DMS53 (cell line): ENCODE measurements around the gene TMPRSS11B.
"Not testable (repeated sequence)": the region's sequence is repeated elsewhere in the genome, so short reads cannot be mapped to it uniquely, and the experiment has no call there.

Experiments
- DNase-seq: peaks from one replicate; lab custom pipeline; 2025; lab: John Stamatoyannopoulos, UW

Gene TMPRSS11B

DNA sequence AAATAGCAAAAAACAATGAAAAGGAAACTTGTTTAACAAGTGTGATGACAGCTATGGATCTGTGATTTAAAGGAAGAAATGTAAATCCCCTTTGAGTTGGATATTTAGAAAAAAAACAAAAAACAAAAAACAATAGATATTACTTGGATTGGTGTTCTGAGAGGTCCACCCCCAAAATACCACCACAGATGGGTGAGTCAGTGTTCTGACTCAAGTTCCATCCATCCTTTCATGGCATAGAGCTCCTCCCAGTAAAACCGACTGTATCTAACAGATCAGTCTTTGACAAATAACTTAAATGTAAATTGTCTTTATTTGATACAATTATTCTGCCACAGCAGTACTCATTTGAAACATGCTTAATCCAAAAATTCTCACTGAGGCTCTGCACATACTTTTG is 27.4 kb downstream of the TMPRSS11B start:
- DNase-seq: no peak

DNA sequence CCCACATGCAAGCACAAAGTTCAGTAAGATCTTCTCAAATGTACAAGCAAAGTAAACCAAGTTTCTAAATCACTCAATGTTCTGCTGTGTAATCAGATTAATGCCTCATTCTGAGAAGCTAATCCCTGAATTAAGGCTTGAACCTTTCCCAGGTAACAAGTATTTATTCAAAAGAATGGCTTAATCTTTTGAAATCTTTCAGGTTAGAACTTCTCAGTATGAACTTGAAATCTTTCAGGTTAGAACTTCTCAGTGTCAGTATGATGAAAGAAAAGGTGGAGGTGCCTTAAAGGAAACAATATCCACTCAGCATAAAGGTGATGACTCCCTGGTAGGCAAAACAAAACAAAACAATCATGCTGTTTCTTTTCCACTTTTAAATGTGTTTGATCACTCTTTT is 29.0 kb downstream of the TMPRSS11B start:
- no peak for DNase-seq

DNA sequence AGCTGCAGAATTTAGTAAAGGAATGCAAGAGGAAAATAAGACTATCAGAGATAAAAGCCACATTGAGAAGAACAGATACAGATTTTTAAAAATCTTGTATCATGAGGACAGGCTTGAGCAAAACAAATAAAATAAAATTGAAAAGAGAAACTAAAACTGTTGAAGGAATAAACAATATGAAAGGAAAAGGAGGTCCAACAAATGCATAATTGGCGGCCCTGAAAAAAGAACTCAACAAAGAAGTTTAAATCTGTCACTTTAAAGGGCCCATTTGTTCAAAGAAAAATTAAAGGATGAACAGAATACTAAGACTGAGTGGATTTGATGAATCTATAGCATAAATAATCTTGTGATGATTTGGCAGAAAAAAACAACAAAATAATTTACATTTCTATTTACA is 36.5 kb downstream of the TMPRSS11B start:
- DNase-seq: peak; percentile 4

GRCh38 chr4:68194305-68194704 is 51.2 kb downstream of the TMPRSS11B start:
- not testable (repeated sequence) for DNase-seq

DNA sequence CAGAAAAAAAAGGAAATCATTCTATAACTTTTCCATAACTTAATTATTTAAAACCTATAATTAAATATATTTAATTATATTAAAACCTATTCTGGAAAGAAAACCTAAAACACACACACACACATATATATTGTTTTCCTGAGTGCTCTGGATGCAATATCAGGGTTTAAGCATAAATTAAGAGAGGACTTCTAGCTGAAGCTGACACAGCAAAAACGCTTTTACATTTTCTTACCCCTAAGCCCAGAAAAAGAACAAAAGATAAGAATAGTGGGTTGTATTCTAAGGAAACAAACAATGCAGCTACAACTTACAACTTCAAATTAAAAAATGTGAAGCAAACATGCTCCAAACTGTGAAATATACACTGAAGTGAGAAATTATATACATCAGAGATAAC is 52.3 kb downstream of the TMPRSS11B start:
- DNase-seq: no peak

DNA sequence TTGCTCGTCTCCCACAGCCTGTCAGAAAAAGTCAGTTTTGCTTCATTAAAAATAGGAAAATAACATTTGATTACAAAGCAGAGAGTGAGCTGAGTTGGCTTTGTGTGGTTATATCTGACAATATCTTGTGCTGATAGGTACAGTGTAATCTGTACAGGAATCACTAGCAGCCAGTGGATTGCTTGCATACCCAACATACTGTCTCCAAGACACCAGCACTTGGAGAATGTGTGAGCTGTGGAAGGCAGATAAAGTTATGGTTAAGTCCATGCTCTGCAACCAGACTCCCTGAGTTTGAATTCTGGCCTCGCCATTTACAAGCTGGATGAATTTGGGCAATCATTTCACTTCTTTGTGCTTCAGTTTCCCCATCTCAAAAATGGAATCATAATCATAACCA is 58.3 kb downstream of the TMPRSS11B start:
- DNase-seq: no peak

DNA sequence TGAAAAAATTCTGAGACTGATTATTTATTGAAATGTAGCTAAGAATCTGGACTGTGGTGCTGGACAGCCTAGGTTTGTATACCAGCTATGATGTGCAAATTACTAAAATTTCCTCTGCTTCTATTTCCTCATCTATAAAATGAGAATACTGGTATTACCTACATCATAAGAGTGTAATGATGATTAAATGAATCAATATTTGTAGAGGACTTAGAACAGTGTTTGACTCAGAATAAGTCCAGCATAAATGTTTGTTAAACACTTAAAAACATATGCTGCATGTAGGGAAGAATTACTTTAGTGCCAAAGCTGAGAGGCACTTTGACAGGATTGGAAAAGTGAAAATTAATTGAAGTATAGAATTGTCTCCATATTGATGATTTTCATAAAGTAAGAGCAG is 60.6 kb downstream of the TMPRSS11B start:
- peak; percentile 86 for DNase-seq

DNA sequence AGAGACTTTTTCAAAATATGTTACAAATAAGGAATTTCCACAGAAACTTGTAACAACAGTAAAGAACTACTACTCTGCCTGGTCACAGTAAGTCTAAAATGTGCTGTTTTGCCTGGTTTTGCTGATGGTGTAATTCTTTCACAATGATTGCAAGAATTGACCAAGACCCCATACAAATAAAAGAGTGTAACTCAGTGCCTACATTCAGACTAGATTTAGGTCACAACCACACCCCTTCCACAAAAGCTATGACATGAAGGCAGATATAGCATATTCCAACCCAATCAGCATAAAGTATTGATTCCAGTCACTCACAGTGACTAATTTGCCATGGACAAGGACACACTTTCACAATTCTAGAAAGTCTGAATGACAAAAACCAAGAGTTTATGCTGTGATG is 62.1 kb downstream of the TMPRSS11B start:
- DNase-seq: no peak

GRCh38 chr4:68182382-68182820 is 63.1 kb downstream of the TMPRSS11B start:
- no peak for DNase-seq

- peak; percentile 13 for DNase-seq
Observed at GRCh38 chr4:68180849-68181526, 64.5 kb downstream of the TMPRSS11B start.

GRCh38 chr4:68176904-68177303 is 68.6 kb downstream of the TMPRSS11B start:
- peak; percentile 12 for DNase-seq
